Neural progenitor cell (in vitro differentiated cells): Measurements from ENCODE around the gene PRMT9. TPM values are rescaled to one million over a fixed set of nuclear protein-coding genes. Genes with fewer than 3 reads are reported as not detected.

Experiments used
- DNase-seq: peaks from one replicate; pipeline ENCODE4 v3.0.0-alpha.2; 2016; ENCODE audit warnings: low spot score
- H2AFZ ChIP-seq: fragments of 200-600 bp; sonication (generic); replicated peaks from 2 replicates; pipeline ENCODE4 v1.6.1; 2016; ENCODE audit warnings: antibody characterized with exemption
- H3F3A ChIP-seq: fragments of 200-600 bp; sonication (generic); 2 replicates; pipeline ENCODE4 v1.6.1; 2016; ENCODE audit warnings: antibody characterized with exemption, low read depth
- H3K27ac ChIP-seq: fragments of 200-600 bp; sonication (generic); 2 replicates; pipeline ENCODE4 v1.5.1; 2016; ENCODE audit warnings: mild to moderate bottlenecking
- H3K27me3 ChIP-seq: fragments of 200-600 bp; sonication (generic); 2 replicates; pipeline ENCODE4 v1.6.1; 2016; ENCODE audit warnings: mild to moderate bottlenecking, moderate library complexity
- H3K36me3 ChIP-seq: fragments of 200-600 bp; sonication (generic); 2 replicates; pipeline ENCODE4 v1.5.1; 2016
- H3K4me1 ChIP-seq: fragments of 200-600 bp; sonication (generic); 2 replicates; pipeline ENCODE4 v1.6.1; 2016; ENCODE audit warnings: mixed run types
- H3K4me2 ChIP-seq: fragments of 200-600 bp; sonication (generic); 2 replicates; pipeline ENCODE4 v1.6.1; 2016
- H3K4me3 ChIP-seq: fragments of 200-600 bp; sonication (generic); 2 replicates; pipeline ENCODE4 v1.5.1; 2016
- H3K79me2 ChIP-seq: fragments of 200-600 bp; sonication (generic); 2 replicates; pipeline ENCODE4 v1.6.1; 2016; ENCODE audit warnings: low read depth
- H3K9ac ChIP-seq: fragments of 200-600 bp; sonication (generic); 2 replicates; pipeline ENCODE4 v1.6.1; 2016
- H3K9me3 ChIP-seq: fragments of 200-600 bp; sonication (generic); 2 replicates; pipeline ENCODE4 v1.5.1; 2016; ENCODE audit warnings: low read depth
- H4K20me1 ChIP-seq: fragments of 200-600 bp; sonication (generic); 2 replicates; pipeline ENCODE4 v1.6.1; 2016; ENCODE audit warnings: low read depth
- H3K27ac Mint-ChIP-seq: 3 replicates; pipeline ENCODE4 v1.8.0; 2021; ENCODE audit warnings: mixed read lengths
- H3K27me3 Mint-ChIP-seq: 2 replicates; pipeline ENCODE4 v1.8.0; 2022; ENCODE audit warnings: low read depth, mild to moderate bottlenecking, inconsistent platforms, moderate library complexity, mixed read lengths; ENCODE audit not compliant: insufficient read depth
- H3K36me3 Mint-ChIP-seq: 3 replicates; pipeline ENCODE4 v1.8.0; 2021; ENCODE audit warnings: mixed read lengths
- H3K4me1 Mint-ChIP-seq: 3 replicates; pipeline ENCODE4 v1.8.0; 2021; ENCODE audit warnings: mixed read lengths
- H3K4me3 Mint-ChIP-seq: 3 replicates; pipeline ENCODE4 v1.8.0; 2021; ENCODE audit warnings: mild to moderate bottlenecking, moderate library complexity, mixed read lengths
- H3K9me3 Mint-ChIP-seq: 3 replicates; pipeline ENCODE4 v1.8.0; 2020; ENCODE audit warnings: mixed read lengths
- CTCF ChIP-seq: fragments of 200-600 bp; sonication (generic); IDR thresholded peaks from 2 replicates; pipeline ENCODE4 v1.5.1; 2017; ENCODE audit warnings: antibody characterized with exemption, mild to moderate bottlenecking
- EZH2 ChIP-seq: fragments of 200-600 bp; sonication (generic); IDR thresholded peaks from 2 replicates; pipeline ENCODE4 v1.6.1; 2017; ENCODE audit warnings: antibody characterized with exemption, mild to moderate bottlenecking, moderate library complexity
- EZH2phosphoT487 ChIP-seq: fragments of 200-600 bp; sonication (generic); IDR thresholded peaks from 2 replicates; pipeline ENCODE4 v1.6.1; 2017; ENCODE audit warnings: antibody characterized with exemption
- total RNA-seq: library from RNA; depleted of rRNA; stranded (reverse); fragments of >200 nt; gene quantifications from 2 replicates; pipeline ENCODE4 v1.2.3, GENCODE V29; 2015; ENCODE audit warnings: low replicate concordance

PRMT9 gene
- total RNA-seq, 1 donor from 2014 or later: 24.8 TPM

GRCh38 chr4:147714575-147715401, 30.8 kb upstream of the PRMT9 start:
- Mint-ChIP-seq H3K4me3 (no peak overlapping the region), H3K36me3 (no peaks in the 10 kb centered on the region), H3K9me3 (no peaks in the 10 kb centered on the region), H3K27ac (no peak overlapping the region), H3K27me3 (peaks cover 8% of the 10 kb centered on the region), H3K4me1 (peaks cover 23% of the 10 kb centered on the region)
- H3K36me3 ChIP-seq: no peaks in the 10 kb centered on the region
- no peaks in the 10 kb centered on the region for H3K27me3 ChIP-seq
- H3K9me3 ChIP-seq: no peaks in the 10 kb centered on the region
- no peaks in the 10 kb centered on the region for H3K79me2 ChIP-seq
- peaks cover 9% of the 10 kb centered on the region for H3K4me1 ChIP-seq
- H3K9ac ChIP-seq: no peak overlapping the region
- H2AFZ ChIP-seq: no peak overlapping the region
- H4K20me1 ChIP-seq: no peaks in the 10 kb centered on the region
- TF ChIP-seq EZH2: no peak
- no peak for TF ChIP-seq CTCF
- no peak for TF ChIP-seq EZH2phosphoT487
- no peak overlapping the region for H3K27ac ChIP-seq
- no peak overlapping the region for H3K4me2 ChIP-seq
- H3F3A ChIP-seq: no peaks in the 10 kb centered on the region
- no peak for DNase-seq
- H3K4me3 ChIP-seq: no peak overlapping the region

- Histone ChIP-seq H3K79me2 (no peaks in the 10 kb centered on the region), H3F3A (no peaks in the 10 kb centered on the region), H2AFZ (no peak overlapping the region), H3K4me1 (peaks cover 5% of the 10 kb centered on the region), H3K4me2 (no peak overlapping the region), H3K27me3 (no peaks in the 10 kb centered on the region), H3K27ac (no peak overlapping the region), H3K36me3 (no peaks in the 10 kb centered on the region), H3K4me3 (no peak overlapping the region), H4K20me1 (no peaks in the 10 kb centered on the region), H3K9me3 (no peaks in the 10 kb centered on the region), H3K9ac (no peak overlapping the region)
- Mint-ChIP-seq H3K27me3 (peaks cover 4% of the 10 kb centered on the region), H3K4me3 (no peak overlapping the region), H3K36me3 (no peaks in the 10 kb centered on the region), H3K4me1 (peaks cover 9% of the 10 kb centered on the region), H3K27ac (no peak overlapping the region), H3K9me3 (no peaks in the 10 kb centered on the region)
- TF ChIP-seq EZH2 (no peak), EZH2phosphoT487 (no peak), CTCF (no peak)
- DNase-seq: no peak
These were observed 26.0 kb upstream of the PRMT9 start for GRCh38 chr4:147709999-147710398.

GRCh38 chr4:147707892-147708672, 24.1 kb upstream of the PRMT9 start:
- H3K4me1 Mint-ChIP-seq: peaks cover 2% of the 10 kb centered on the region
- Histone ChIP-seq H3K4me3 (no peak overlapping the region), H3K27ac (no peak overlapping the region), H2AFZ (no peak overlapping the region), H3K4me1 (peaks cover 3% of the 10 kb centered on the region), H3K79me2 (no peaks in the 10 kb centered on the region), H3K36me3 (no peaks in the 10 kb centered on the region), H3K4me2 (no peak overlapping the region), H3K27me3 (no peaks in the 10 kb centered on the region), H3K9me3 (no peaks in the 10 kb centered on the region), H4K20me1 (no peaks in the 10 kb centered on the region), H3K9ac (no peak overlapping the region), H3F3A (no peaks in the 10 kb centered on the region)
- H3K27me3 Mint-ChIP-seq: peaks cover 6% of the 10 kb centered on the region
- H3K4me3 Mint-ChIP-seq: no peak overlapping the region
- H3K36me3 Mint-ChIP-seq: no peaks in the 10 kb centered on the region
- peak; percentile 96 for TF ChIP-seq CTCF
- no peak for TF ChIP-seq EZH2
- DNase-seq: peak; percentile 63
- no peaks in the 10 kb centered on the region for H3K9me3 Mint-ChIP-seq
- no peak overlapping the region for H3K27ac Mint-ChIP-seq
